K562 (cell line): Measurements from ENCODE around the gene SLC6A6. TPM values are rescaled to one million over a fixed set of nuclear protein-coding genes. Genes with fewer than 3 reads are reported as not detected.

Experiments
- ATAC-seq: fragments of 200-7000 bp; cut with Tn5 transposase; 3 replicates; pipeline ENCODE4 v1.9.1; 2020; ENCODE audit warnings: moderate library complexity
- BruUV-seq: library from RNA; stranded (reverse); fragments of 400-500 nt; replicated peaks from 2 replicates; lab custom pipeline; 2021; lab: Mats Ljungman, UMichigan
- CTCF ChIA-PET: fragments of 300-600 bp; formaldehyde crosslinking; extraction: SDS; loops from one replicate; lab custom pipeline; 2021; ENCODE audit warnings: low intra/inter-chr PET ratio; lab: Yijun Ruan, JAX
- POLR2A ChIA-PET: fragments of 300-600, 350-650 bp; sonication (Branson Sonifier 250); formaldehyde crosslinking; extraction: SDS; loops from one replicate; lab custom pipeline; 2021; ENCODE audit warnings: antibody characterized with exemption, inconsistent platforms; lab: Yijun Ruan, JAX
- DNase-seq, 4 experiments: peaks; one replicate each; pipeline versions ENCODE4 v3.0.0 to v3.0.0-alpha.2; 2011 to 2018; ENCODE audit warnings: low spot score in 3 of 4, mixed read lengths in 3 of 4; ENCODE audit errors: extremely low read depth in 1 of 4
- FAIRE-seq: peaks from 2 replicates; lab custom pipeline; 2011; peaks lifted over from hg19 to GRCh38; lab: Jason Lieb, UNC
- H2AFZ ChIP-seq: 2 replicates; pipeline ENCODE4 v1.6.0; 2011; ENCODE audit warnings: low read depth, low read length, control low read depth, inconsistent platforms
- H3K27ac ChIP-seq: fragments of 200-600 bp; 3 replicates; pipeline ENCODE4 v1.8.0; 2011; ENCODE audit warnings: low read depth, mild to moderate bottlenecking, control low read depth, inconsistent platforms, low read length, moderate library complexity, mixed read lengths; ENCODE audit errors: extremely low read depth
- H3K27me3 ChIP-seq, 2 experiments: fragments of 300-600 bp in 1 of 2; 2 replicates in 1 of 2; 3 replicates in 1 of 2; pipeline versions ENCODE4 v1.6.0 to v1.8.0; 2011; ENCODE audit warnings: inconsistent platforms in 2 of 2, low read length in 2 of 2, mild to moderate bottlenecking in 1 of 2, mixed read lengths in 1 of 2, moderate library complexity in 1 of 2; ENCODE audit not compliant: control insufficient read depth in 2 of 2, insufficient read depth in 2 of 2
- H3K36me3 ChIP-seq: fragments of 300-600 bp; 3 replicates; pipeline ENCODE4 v1.8.0; 2011; ENCODE audit warnings: mild to moderate bottlenecking, low read length, inconsistent platforms; ENCODE audit not compliant: control insufficient read depth, insufficient read depth
- H3K4me1 ChIP-seq, 2 experiments: fragments of 200-600 bp in 1 of 2; replicated peaks in 1 of 2; 2 replicates in 1 of 2; 3 replicates in 1 of 2; pipeline versions ENCODE4 v1.5.1 to v1.8.0; 2011; ENCODE audit warnings: inconsistent platforms in 2 of 2, low read length in 2 of 2, mild to moderate bottlenecking in 1 of 2, mixed read lengths in 1 of 2, moderate library complexity in 1 of 2; ENCODE audit not compliant: control insufficient read depth in 2 of 2, insufficient read depth in 2 of 2
- H3K4me2 ChIP-seq: 2 replicates; pipeline ENCODE4 v1.6.1; 2011; ENCODE audit warnings: low read length, control low read depth, inconsistent platforms, mixed read lengths; ENCODE audit not compliant: insufficient read depth
- H3K4me3 ChIP-seq: fragments of 200-600 bp; sonication (generic), shearing (Covaris generic); 2 replicates; pipeline ENCODE4 v1.5.1; 2016; ENCODE audit warnings: control low read depth, inconsistent platforms
- H3K79me2 ChIP-seq: fragments of 200-600 bp; 3 replicates; pipeline ENCODE4 v1.8.0; 2011; ENCODE audit warnings: low read length, inconsistent platforms; ENCODE audit not compliant: control insufficient read depth, insufficient read depth
- H3K9ac ChIP-seq, 2 experiments: 2 replicates each; pipeline versions ENCODE4 v1.6.0 to v1.6.1; 2011; ENCODE audit warnings: low read depth in 2 of 2, low read length in 2 of 2, control low read depth in 1 of 2, inconsistent platforms in 1 of 2, mild to moderate bottlenecking in 1 of 2, mixed read lengths in 1 of 2; ENCODE audit not compliant: insufficient read depth in 1 of 2
- H3K9me1 ChIP-seq: one replicate; pipeline ENCODE4 v1.6.0; 2011; ENCODE audit warnings: inconsistent platforms, mild to moderate bottlenecking, low read length, moderate library complexity; ENCODE audit not compliant: control insufficient read depth, insufficient read depth
- H3K9me3 ChIP-seq: replicated peaks from 2 replicates; pipeline ENCODE4 v1.5.1; 2011; ENCODE audit warnings: low read depth, low read length, inconsistent platforms; ENCODE audit not compliant: control insufficient read depth, insufficient read depth
- H4K20me1 ChIP-seq: replicated peaks from 2 replicates; pipeline ENCODE4 v1.6.1; 2011; ENCODE audit warnings: low read length, inconsistent platforms, mixed read lengths; ENCODE audit not compliant: control insufficient read depth, insufficient read depth
- CREB3L1 ChIP-seq: fragments of 450-650 bp; IDR thresholded peaks from 2 replicates; pipeline ENCODE4 v1.6.1; 2014; ENCODE audit warnings: low read depth, mild to moderate bottlenecking, moderate library complexity, borderline replicate concordance
- CREM ChIP-seq: IDR thresholded peaks from 2 replicates; pipeline ENCODE4 v1.6.1; 2014; ENCODE audit warnings: antibody characterized with exemption, low read depth
- EP400 ChIP-seq: fragments of 450-650 bp; IDR thresholded peaks from 2 replicates; pipeline ENCODE4 v1.6.1; 2017; ENCODE audit warnings: antibody characterized with exemption, mild to moderate bottlenecking, moderate library complexity
- FOXK2 ChIP-seq, 2 experiments: fragments of 450-650 bp; IDR thresholded peaks in 1 of 2; conservative IDR thresholded peaks in 1 of 2; 2 replicates each; pipeline ENCODE4 v1.6.1; 2016; ENCODE audit warnings: low read depth in 2 of 2, mild to moderate bottlenecking in 1 of 2
- GABPB1 ChIP-seq: sonication (generic); formaldehyde crosslinking; IDR thresholded peaks from 2 replicates; pipeline ENCODE4 v1.8.0; 2022; ENCODE audit warnings: mild to moderate bottlenecking, missing genetic modification reagents
- HDGF ChIP-seq: fragments of 450-650 bp; IDR thresholded peaks from 2 replicates; pipeline ENCODE4 v1.6.1; 2016
- NCOA6 ChIP-seq: fragments of 450-650 bp; IDR thresholded peaks from 2 replicates; pipeline ENCODE4 v1.6.1; 2017; ENCODE audit warnings: mild to moderate bottlenecking
- PML ChIP-seq: IDR thresholded peaks from 2 replicates; pipeline ENCODE4 v1.6.1; 2012; ENCODE audit warnings: low read length, inconsistent platforms
- PTBP1 ChIP-seq: fragments of 200-400 bp; formaldehyde crosslinking; IDR thresholded peaks from 2 replicates; pipeline ENCODE4 v1.6.1; 2017; ENCODE audit warnings: low read depth, low read length
- RCOR1 ChIP-seq, 2 experiments: IDR thresholded peaks; 2 replicates each; pipeline ENCODE4 v1.6.1; 2012; ENCODE audit warnings: low read depth in 2 of 2, low read length in 2 of 2, borderline replicate concordance in 1 of 2, improper control_type of control experiment in 1 of 2
- SMC3 ChIP-seq: conservative IDR thresholded peaks from 2 replicates; pipeline ENCODE4 v1.6.1; 2011; ENCODE audit warnings: low read depth, low read length, improper control_type of control experiment; ENCODE audit not compliant: insufficient read depth
- SP1 ChIP-seq: sonication (generic); formaldehyde crosslinking; IDR thresholded peaks from 2 replicates; pipeline ENCODE4 v1.8.1; 2022; ENCODE audit warnings: mild to moderate bottlenecking, missing genetic modification reagents
- XRCC4 ChIP-seq: IDR thresholded peaks from one replicate; pipeline ENCODE4 v1.6.1; 2011; ENCODE audit not compliant: insufficient read depth, insufficient read length; ENCODE audit errors: extremely low read depth
- ZBTB17 ChIP-seq: fragments of 450-650 bp; formaldehyde crosslinking; IDR thresholded peaks from 2 replicates; pipeline ENCODE4 v1.4.0; 2020; ENCODE audit warnings: mild to moderate bottlenecking
- ZNF445 ChIP-seq: fragments of 250-450 bp; sonication (Bioruptor Pico); IDR thresholded peaks from 2 replicates; pipeline ENCODE4 v1.4.0; 2020; ENCODE audit warnings: low read depth, mild to moderate bottlenecking, moderate library complexity
- WGBS: fragments of 100-300 bp; shearing (Covaris generic); methylation state at CpG from one replicate; pipeline ENCODE4 v1.1.6; 2016; ENCODE audit warnings: low coverage, mixed read lengths; ENCODE audit not compliant: insufficient coverage; ENCODE audit errors: missing lambda C conversion rate; 5-methylcytosine and 5-hydroxymethylcytosine counted together
- in situ Hi-C: fragments of 300-500 bp; cut with MboI; formaldehyde crosslinking; loops from 4 replicates; pipeline ENCODE4 v1.15.0; 2018; ENCODE audit warnings: inconsistent platforms, mixed read lengths
- intact Hi-C: fragments of 100-400 bp; cut with micrococcal nuclease; formaldehyde crosslinking; loops from 2 replicates; pipeline ENCODE4 v1.14.2; 2022
- polyA plus RNA-seq, 8 experiments: library from polyadenylated mRNA; depleted of rRNA in 4 of 8; stranded (reverse) in 5 of 8; unstranded in 3 of 8; fragments of >200 nt; fragmentation: Nextera tagmentation in 2 of 8; fragmentation: Illumina TruSeq in 1 of 8; extraction: Ambion mirVana in 2 of 8; extraction: Trizol in 1 of 8; gene quantifications; 2 replicates each; pipeline versions ENCODE4 v1.2.1 to v1.2.3, GENCODE V29; 2011 to 2014; ENCODE audit warnings: inconsistent platforms in 1 of 8, missing spikeins in 1 of 8
- total RNA-seq, 7 experiments: library from RNA; depleted of rRNA in 6 of 7; stranded (reverse); fragments of >200 nt in 6 of 7; fragmentation: Illumina TruSeq in 2 of 7; extraction: Trizol in 2 of 7; gene quantifications; 2 replicates each; pipeline versions ENCODE4 v1.2.1 to v1.2.3, GENCODE V29; 2011 to 2021; ENCODE audit warnings: low replicate concordance in 1 of 7
- TF ChIP-seq, protein P1 (sequence below): IDR thresholded peaks from 3 replicates; pipeline ENCODE4 v1.6.1; 2011; ENCODE audit warnings: borderline replicate concordance, mild to moderate bottlenecking, moderate library complexity; ENCODE audit not compliant: insufficient read length; ENCODE audit errors: extremely low read depth

The SLC6A6 gene
- total and polyA plus RNA-seq, 9 of the 15 experiments (the other 6 are each of a cell fraction or from before 2014, with no cell fraction given), result 12.3 to 203 (median 93.2) TPM

- ChIA-PET CTCF (interaction anchor here (0.6 kb wide), 1 partner anchor 29 kb away, joined by 3 read pairs; no protein-coding TSS in a partner anchor), POLR2A (interaction anchor here (0.8 to 2.2 kb wide), 6 partner anchors 9 to 80 kb away, joined by 3 to 9 read pairs (median 4); no protein-coding TSS in a partner anchor)
- Histone ChIP-seq H4K20me1 (no peaks in the 10 kb centered on the region), H2AFZ (peak overlapping the region; percentile 73), H3K4me1 (peaks cover 49 to 71% of the 10 kb centered on the region in 2 experiments), H3K4me2 (peak overlapping the region; percentile 67), H3K79me2 (no peaks in the 10 kb centered on the region), H3K36me3 (no peaks in the 10 kb centered on the region), H3K9me1 (no peaks in the 10 kb centered on the region), H3K27me3 (no peaks in the 10 kb centered on the region), H3K27ac (peak overlapping the region; percentile 6; the same call in 1 of the 3 replicates), H3K9me3 (no peaks in the 10 kb centered on the region), H3K9ac (peak overlapping the region; percentile 24 to 66; a peak in 3 of 4 replicates), H3K4me3 (no peak overlapping the region)
- ATAC-seq (no peak), DNase-seq (no peak), FAIRE-seq (no peak)
- in situ Hi-C loops (no loop called here), intact Hi-C loops (loop anchor here (5.0 kb wide), 2 partner anchors 94 to 169 kb away; no protein-coding TSS in a partner anchor)
- BruUV-seq, result no TSS peak
- WGBS, result 70% methylated on average over 14 of the region's 14 CpGs
- TF ChIP-seq HDGF (0 out of 2 replicates have a peak, but pooled peaks have one; percentile 11), PML (no peak), CREM (no peak), SMC3 (no peak), FOXK2 (conservative IDR thresholded peaks at IDR 0.05 in 1 of 2, IDR thresholded peaks at IDR 0.05 in 1 of 2; ENCODE audit: low read depth in 2 of 2) (no peak), NCOA6 (no peak), SP1 (CRISPR knock-in tag) (0 out of 2 replicates have a peak, but pooled peaks have one; percentile 16), RCOR1 (IDR thresholded peaks at IDR 0.05; ENCODE audit: borderline replicate concordance in 1 of 2, low read depth in 2 of 2, low read length in 2 of 2) (0 out of 4 replicates have a peak, but pooled peaks of 1 of the 2 experiments have one; percentile 17), ZBTB17 (CRISPR knock-in tag) (no peak), XRCC4 (no peak), PTBP1 (no peak), GABPB1 (CRISPR knock-in tag) (no peak), ZNF445 (no peak), EP400 (no peak), CREB3L1 (no peak)
- TF ChIP-seq, protein P1, sequence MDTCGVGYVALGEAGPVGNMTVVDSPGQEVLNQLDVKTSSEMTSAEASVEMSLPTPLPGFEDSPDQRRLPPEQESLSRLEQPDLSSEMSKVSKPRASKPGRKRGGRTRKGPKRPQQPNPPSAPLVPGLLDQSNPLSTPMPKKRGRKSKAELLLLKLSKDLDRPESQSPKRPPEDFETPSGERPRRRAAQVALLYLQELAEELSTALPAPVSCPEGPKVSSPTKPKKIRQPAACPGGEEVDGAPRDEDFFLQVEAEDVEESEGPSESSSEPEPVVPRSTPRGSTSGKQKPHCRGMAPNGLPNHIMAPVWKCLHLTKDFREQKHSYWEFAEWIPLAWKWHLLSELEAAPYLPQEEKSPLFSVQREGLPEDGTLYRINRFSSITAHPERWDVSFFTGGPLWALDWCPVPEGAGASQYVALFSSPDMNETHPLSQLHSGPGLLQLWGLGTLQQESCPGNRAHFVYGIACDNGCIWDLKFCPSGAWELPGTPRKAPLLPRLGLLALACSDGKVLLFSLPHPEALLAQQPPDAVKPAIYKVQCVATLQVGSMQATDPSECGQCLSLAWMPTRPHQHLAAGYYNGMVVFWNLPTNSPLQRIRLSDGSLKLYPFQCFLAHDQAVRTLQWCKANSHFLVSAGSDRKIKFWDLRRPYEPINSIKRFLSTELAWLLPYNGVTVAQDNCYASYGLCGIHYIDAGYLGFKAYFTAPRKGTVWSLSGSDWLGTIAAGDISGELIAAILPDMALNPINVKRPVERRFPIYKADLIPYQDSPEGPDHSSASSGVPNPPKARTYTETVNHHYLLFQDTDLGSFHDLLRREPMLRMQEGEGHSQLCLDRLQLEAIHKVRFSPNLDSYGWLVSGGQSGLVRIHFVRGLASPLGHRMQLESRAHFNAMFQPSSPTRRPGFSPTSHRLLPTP, result no peak
Measured at GRCh38 chr3:14370720-14371572, 31.5 kb upstream of the SLC6A6 start.
